AG20443 (cell line): ENCODE measurements around the gene ACTG2.
"Not testable (repeated sequence)": the region's sequence is repeated elsewhere in the genome, so short reads cannot be mapped to it uniquely, and the experiment has no call there.

Experiments used
- DNase-seq: peaks from one replicate; pipeline ENCODE4 v3.0.0; 2012; ENCODE audit warnings: low spot score, mixed read lengths

The ACTG2 gene

DNA sequence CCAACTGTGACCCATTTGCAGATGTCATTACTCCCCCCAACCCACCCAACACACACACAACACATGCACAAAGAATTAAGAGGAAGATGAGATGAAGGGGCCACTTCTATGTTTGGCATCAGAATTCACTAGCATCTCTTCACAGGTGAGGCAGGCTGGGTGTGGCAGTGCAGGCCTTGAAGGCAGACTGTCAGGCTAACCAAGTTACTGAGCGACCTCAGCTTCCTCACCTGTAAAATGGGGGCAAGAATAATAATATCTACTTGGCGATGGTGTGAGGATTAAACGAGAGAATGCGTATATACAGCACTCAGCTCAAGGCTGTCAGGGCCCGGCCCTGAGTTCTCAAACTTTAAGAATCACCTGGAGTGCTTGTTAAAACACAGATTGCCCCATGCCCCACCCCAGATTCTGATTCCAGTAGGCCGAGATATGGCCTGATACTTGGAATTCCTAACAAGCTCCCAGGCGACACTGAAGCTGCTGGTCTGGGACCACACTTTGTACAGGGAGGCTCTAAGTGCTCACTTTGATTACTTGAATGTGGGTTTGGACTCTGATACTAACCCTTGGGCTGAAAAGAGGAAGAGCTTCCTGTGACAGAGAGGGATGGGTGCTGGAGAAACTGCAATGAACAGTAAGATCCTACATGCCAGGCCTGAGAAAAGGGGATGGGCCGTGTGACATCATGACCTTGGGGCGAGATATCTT is 1.1 kb downstream of the ACTG2 start:
- DNase-seq, result no peak

- no peak for DNase-seq
These were observed 1.7 kb downstream of the ACTG2 start for GRCh38 chr2:73894475-73894850.

DNA sequence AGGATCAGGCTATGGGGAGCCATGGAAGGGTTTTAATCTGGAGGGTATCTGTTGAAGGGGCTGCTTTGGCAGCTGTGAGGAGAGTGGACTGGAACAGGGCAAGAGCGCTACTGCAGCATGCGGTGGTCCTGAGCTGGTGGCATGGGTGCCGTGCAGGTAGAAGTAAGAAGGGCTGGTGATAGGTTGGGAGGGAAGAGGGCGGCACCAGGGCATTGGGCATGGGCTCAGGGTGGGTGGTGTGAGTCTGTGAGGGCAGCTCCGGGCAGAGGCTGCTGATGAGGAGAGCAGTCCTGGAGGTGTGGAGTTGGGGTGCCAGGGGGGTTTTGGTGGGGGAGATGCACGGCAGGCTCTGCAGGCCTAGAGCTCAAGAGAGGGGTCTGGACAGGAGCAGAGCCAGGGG is 2.1 kb downstream of the ACTG2 start:
- DNase-seq, result no peak

GRCh38 chr2:73895473-73895872 is 2.7 kb downstream of the ACTG2 start:
- no peak for DNase-seq

GRCh38 chr2:73896362-73897239 is 3.8 kb downstream of the ACTG2 start:
- peak; percentile 89 for DNase-seq

DNA sequence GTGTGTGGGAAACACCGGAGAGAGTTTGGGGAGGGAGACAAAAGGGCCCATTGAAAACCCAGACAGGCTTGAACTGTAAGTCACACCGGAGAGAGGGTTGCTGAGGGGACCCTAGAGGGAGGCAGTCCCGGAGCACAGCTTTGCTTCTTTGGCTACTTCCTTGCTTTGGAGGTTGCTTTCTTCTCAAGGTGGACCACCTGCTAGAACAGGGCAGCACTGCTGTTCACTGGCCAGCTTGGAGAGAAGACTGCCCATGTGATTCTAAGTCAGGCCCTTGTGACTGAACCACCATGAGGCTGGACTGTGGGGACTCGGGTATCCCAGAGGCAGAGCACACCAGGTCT is 4.4 kb downstream of the ACTG2 start:
- no peak for DNase-seq

DNA sequence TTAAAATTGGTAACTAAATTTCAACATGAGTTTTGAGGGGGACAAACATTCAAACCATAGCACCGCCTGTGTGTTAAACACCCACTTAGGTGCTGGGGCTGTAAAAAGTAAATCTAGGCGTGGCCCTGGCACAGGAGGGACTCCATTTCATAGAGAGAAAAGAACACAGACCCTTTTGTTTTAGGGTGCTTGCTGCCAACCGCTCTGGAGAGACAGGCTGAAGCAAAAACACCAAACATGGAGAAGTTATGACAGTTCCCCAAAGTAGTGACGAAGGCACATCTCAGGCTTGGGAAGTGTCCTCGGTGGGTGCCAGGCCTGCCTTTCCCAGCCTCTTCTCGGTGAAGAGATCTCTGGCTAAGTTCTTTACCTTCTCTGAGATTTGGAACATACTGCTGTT is 5.1 kb downstream of the ACTG2 start:
- no peak for DNase-seq

GRCh38 chr2:73899801-73900336 is 7.1 kb downstream of the ACTG2 start:
- no peak for DNase-seq

- DNase-seq, result no peak
These were observed 8.3 kb downstream of the ACTG2 start for GRCh38 chr2:73901143-73901542.

DNA sequence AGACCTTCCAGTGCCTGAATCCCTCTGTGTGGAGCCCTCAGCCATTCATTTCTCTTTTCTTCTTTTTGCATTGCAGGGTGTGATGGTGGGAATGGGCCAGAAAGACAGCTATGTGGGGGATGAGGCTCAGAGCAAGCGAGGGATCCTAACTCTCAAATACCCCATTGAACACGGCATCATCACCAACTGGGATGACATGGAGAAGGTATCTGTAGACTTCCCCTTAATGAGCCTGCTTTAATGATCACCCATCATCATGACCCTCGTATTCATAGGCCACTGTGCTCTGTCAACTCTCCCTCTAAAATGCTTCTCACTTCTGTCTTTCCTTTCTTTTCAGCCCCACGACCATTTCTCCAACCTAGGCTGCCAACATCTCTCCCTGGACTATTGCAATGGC is 9.5 kb downstream of the ACTG2 start:
- no peak for DNase-seq

DNA sequence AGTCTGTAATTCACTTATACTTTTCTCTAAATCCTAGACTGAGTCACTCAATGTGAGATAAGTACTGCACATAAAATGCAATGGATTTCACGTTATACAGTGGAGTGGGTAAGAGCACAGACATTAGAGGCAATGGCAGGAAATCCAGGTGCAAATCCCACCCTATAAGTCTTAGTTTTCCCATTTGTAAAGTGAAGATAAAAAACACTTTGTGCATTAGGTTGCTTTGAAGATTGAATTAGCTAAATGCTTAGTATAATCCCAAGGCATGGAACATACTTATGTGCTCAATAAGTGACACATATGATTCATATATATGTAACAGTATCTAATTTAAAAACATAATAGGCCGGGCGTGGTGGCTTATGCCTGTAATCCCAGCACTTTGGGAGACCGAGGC is 10.5 kb downstream of the ACTG2 start:
- no peak for DNase-seq

DNA sequence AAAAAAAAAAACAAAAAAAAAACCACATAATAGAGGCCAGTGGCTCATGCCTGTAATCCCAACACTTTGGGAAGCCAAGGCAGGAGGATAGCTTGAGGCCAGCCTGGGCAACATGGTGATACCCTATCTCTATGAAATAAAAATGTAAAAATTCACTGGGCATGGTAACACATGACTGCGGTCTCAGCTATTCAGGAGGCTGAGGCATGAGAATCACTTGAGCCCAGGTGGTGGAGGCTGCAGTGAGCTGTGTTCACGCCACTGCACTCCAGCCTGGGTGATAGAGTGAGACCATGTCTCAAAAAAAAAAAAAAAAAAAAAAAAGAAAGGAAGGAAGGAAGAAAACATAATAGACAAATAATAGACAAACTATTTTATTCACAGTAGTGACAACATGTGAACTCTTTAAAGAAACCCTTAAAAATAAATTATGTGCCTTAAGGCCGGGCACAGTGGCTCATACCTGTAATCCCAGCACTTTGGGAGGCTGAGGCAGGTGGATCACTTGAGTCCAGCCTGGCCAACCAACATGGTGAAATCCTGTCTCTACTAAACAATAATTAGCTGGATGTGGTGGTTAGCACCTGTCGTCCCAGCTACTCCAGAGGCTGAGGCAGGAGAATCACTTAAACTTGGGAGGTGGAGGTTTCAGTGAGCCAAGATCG is 11.3 kb downstream of the ACTG2 start:
- DNase-seq, result not testable (repeated sequence)

- DNase-seq, result no peak
These were observed 12.1 kb downstream of the ACTG2 start for GRCh38 chr2:73904952-73905351.

DNA sequence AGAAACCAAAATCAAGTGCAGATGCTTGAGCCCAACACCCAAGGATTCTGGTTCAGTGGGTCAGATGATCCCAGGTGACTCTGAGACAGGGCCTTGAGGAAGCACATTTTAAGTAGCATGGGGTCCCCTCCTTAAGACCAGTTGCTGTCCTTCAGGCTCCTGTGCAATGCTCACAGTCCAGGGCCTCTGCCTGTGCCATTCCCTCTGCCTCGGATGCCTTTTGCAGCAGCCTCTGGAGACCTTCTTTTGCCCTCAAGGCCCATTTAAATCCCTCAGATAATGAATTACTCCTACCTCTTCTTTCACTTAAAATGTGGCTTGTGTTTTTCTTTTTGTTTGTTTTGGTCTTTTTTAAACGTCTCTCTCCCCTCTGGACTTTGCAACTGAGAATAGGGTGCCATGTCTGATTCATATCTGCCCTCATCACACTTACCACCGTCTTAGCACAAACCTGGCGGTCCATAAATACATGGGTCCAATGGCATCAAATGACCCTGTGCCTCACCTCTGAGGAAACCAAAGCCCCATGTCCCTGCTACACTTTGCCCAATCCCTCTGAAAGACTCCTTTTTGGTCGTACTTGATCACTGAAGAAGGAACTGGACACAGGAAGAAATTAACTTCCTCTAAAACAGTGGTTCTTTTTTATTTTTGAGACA is 14.2 kb downstream of the ACTG2 start:
- DNase-seq, result no peak

- peak; percentile 25 for DNase-seq
These were observed 15.1 kb downstream of the ACTG2 start for GRCh38 chr2:73907840-73908452.

GRCh38 chr2:73908689-73909652 is 16.2 kb downstream of the ACTG2 start:
- DNase-seq, result no peak

GRCh38 chr2:73910873-73911547 is 18.2 kb downstream of the ACTG2 start:
- DNase-seq, result no peak

DNA sequence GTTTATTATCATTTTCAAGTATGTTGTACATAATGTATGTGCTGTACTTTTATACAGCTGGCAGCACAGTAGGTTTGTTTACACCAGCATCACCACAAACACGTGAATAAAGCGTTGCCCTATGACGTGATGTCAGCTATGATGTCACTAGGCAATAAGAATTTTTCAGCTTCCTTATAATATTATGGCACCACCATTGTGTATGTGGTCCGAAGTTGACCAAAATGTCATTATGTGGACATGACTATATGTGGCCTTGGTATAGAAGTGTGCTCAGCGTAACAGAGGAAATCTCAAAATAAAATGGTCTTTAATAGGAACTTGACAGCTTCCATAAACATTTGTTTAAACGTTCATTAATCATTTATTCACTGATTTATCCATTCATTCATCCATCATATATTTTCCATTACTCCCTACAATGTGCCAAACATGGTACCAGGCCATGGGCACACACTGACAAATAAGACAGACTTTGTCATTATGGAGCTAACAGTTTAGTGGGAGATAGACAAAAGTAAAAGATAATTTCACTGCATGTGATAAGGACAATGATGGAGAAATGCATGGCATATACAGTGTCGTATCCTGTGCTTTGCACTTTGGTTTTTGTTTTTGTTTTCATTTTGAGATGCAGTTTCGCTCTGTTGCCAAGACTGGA is 18.9 kb downstream of the ACTG2 start:
- DNase-seq, result no peak

DNA sequence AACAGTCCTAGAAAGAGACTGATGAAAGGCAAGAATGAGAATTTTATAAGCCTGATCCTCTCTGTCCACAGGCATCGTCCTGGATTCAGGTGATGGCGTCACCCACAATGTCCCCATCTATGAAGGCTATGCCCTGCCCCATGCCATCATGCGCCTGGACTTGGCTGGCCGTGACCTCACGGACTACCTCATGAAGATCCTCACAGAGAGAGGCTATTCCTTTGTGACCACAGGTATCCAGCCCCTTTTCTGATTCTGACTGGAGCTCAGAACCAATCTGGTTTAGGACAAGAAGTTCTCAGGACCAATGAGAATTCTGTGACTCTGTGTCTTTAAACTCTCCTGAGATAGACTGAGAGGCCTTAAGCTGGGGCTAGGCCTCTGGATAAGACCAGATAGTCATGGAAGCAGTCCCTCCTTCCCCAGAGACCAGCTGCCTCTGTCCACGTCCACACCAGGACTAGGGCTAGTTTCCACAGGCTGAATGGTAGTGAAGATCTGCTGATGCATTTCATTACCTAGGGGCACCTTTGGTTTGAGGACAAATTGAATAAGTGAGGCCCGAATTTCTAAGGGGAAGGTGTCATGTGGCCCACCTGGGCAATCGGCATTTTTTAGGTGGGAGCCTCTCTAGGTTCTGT is 20.7 kb downstream of the ACTG2 start:
- DNase-seq, result no peak
